ENCODE data around the gene PLD1.
"Not testable (repeated sequence)": the region's sequence is repeated elsewhere in the genome, so short reads cannot be mapped to it uniquely, and the experiment has no call there.

PLD1 gene

DNA sequence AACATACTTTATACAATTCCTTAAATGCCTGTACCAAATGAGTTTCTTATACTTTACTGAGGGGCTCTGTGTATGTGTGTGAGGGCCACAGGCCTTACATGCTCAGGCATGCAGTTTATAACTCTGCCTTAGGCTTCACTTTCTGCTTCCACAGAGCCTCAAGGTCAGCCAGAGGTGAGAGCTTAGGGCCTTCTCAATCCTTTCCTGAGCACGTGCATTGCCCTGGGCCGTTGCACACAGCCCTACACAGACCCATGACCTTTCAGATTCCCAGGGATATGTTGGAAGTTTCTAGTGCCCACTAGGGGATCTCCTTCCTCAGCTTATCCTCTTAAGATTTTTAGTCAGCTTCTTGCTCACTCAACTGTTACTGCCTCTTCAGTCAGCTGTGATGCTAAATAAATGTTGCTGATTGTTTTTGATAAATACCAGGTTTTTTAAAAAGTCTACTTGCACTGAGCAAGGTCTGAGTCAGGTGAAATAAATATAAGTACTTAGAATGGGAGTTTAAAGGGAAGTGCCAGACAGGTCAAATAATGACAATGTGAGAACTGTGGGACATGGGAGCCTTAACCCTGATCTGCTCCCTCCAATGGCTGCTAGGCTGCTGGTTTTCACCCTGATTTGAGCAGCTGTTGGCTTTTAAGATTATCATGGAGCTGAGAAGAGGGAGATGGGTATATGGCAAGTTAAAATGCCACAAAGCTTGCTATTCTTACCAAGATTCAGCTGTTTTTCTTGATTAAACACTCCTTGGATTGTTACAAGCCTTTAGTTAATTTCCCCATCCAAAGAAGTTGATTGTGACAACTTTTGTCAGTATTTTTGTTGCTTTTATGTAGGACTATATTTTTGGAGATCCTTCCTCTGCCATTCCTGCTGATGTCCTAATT lies 169.5 kb downstream of the PLD1 start:
- Histone ChIP-seq H3K9me2 (replicated peaks; ENCODE audit: low read depth, low read length) (no peaks in the 10 kb centered on the region), H3F3A (ENCODE audit: low read depth) (no peaks in the 10 kb centered on the region), H3K9ac (ENCODE audit: low read depth, low read length, poor library complexity, severe bottlenecking) (no peak overlapping the region), H3K27me3 (ENCODE audit: insufficient read depth, low read length, poor library complexity, severe bottlenecking) (no peaks in the 10 kb centered on the region), H3K4me3 (ENCODE audit: low read length, poor library complexity, severe bottlenecking) (no peak overlapping the region), H3K4me1 (ENCODE audit: insufficient read depth, low read length, poor library complexity, severe bottlenecking) (no peaks in the 10 kb centered on the region), H3K36me3 (ENCODE audit: insufficient read depth, low read length) (no peaks in the 10 kb centered on the region), H3K9me3 (ENCODE audit: insufficient read depth, low read depth, low read length) (no peaks in the 10 kb centered on the region), H2AFZ (ENCODE audit: low read length) (peak overlapping the region; percentile 33; the same call in 1 of the 2 replicates), H3K79me2 (ENCODE audit: insufficient read depth, low read length) (no peaks in the 10 kb centered on the region), H4K20me1 (ENCODE audit: insufficient read depth, low read length, poor library complexity, severe bottlenecking) (no peaks in the 10 kb centered on the region), H3K4me2 (ENCODE audit: low read depth, low read length, poor library complexity, severe bottlenecking) (no peak overlapping the region)
- no peak for TF ChIP-seq EZH2phosphoT487 (IDR thresholded peaks at IDR 0.05; ENCODE audit: borderline replicate concordance)
- TF ChIP-seq, protein P1, sequence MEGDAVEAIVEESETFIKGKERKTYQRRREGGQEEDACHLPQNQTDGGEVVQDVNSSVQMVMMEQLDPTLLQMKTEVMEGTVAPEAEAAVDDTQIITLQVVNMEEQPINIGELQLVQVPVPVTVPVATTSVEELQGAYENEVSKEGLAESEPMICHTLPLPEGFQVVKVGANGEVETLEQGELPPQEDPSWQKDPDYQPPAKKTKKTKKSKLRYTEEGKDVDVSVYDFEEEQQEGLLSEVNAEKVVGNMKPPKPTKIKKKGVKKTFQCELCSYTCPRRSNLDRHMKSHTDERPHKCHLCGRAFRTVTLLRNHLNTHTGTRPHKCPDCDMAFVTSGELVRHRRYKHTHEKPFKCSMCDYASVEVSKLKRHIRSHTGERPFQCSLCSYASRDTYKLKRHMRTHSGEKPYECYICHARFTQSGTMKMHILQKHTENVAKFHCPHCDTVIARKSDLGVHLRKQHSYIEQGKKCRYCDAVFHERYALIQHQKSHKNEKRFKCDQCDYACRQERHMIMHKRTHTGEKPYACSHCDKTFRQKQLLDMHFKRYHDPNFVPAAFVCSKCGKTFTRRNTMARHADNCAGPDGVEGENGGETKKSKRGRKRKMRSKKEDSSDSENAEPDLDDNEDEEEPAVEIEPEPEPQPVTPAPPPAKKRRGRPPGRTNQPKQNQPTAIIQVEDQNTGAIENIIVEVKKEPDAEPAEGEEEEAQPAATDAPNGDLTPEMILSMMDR (conservative IDR thresholded peaks at IDR 0.05; ENCODE audit: low read length) = no peak

DNA sequence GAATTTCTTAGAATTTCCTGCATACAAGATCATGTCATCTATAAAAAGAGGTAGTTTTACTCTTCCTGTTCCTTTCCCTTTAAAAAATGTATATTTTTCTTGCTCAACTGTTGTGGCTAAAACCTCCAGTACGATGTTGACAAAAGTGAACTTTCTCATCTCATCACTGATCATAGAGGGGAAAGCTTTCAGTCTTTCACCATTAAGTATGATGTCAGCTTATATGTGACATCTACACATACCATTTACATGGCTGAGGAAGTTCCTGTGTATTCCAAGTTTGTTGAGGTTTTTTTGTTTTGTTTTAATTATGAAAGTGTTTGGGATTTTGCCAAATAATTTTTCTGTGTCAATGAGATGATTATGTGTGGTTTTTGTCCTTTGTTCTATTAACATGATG lies 173.6 kb downstream of the PLD1 start:
- H3K4me2 ChIP-seq (ENCODE audit: low read depth, low read length, poor library complexity, severe bottlenecking) = no peak overlapping the region
- no peaks in the 10 kb centered on the region for H3K4me1 ChIP-seq (ENCODE audit: insufficient read depth, low read length, poor library complexity, severe bottlenecking)
- H3K79me2 ChIP-seq (ENCODE audit: insufficient read depth, low read length) = no peaks in the 10 kb centered on the region
- H3K36me3 ChIP-seq (ENCODE audit: insufficient read depth, low read length) = no peaks in the 10 kb centered on the region
- H3F3A ChIP-seq (ENCODE audit: low read depth) = no peaks in the 10 kb centered on the region
- no peak overlapping the region for H3K9ac ChIP-seq (ENCODE audit: low read depth, low read length, poor library complexity, severe bottlenecking)
- TF ChIP-seq, protein P1 (conservative IDR thresholded peaks at IDR 0.05; ENCODE audit: low read length) = no peak
- TF ChIP-seq EZH2phosphoT487 (IDR thresholded peaks at IDR 0.05; ENCODE audit: borderline replicate concordance) = no peak
- no peak overlapping the region for H3K4me3 ChIP-seq (ENCODE audit: low read length, poor library complexity, severe bottlenecking)
- H3K27me3 ChIP-seq (ENCODE audit: insufficient read depth, low read length, poor library complexity, severe bottlenecking) = no peaks in the 10 kb centered on the region
- H3K9me3 ChIP-seq (ENCODE audit: insufficient read depth, low read depth, low read length) = no peaks in the 10 kb centered on the region
- no peaks in the 10 kb centered on the region for H4K20me1 ChIP-seq (ENCODE audit: insufficient read depth, low read length, poor library complexity, severe bottlenecking)
- no peak overlapping the region for H2AFZ ChIP-seq (ENCODE audit: low read length)
- no peaks in the 10 kb centered on the region for H3K9me2 ChIP-seq (replicated peaks; ENCODE audit: low read depth, low read length)

DNA sequence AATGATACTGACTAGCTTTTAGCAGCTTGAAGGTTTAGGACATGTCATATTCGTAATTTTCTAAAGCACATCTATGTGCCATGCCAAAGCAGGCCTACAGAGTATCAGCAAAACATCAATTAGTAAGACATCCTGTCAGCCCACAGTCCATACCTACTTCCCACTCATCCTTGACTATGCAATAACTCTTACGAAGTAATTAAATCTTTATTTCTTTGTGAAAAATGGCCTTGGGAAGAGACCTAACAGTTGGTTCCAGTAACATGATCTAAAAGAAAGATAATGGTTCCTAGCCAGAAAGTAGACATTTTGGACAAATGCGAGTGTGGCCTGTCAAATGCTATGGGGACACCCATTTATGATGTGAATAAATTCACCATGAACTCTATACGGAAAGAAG lies 177.5 kb downstream of the PLD1 start:
- no peaks in the 10 kb centered on the region for H3K27me3 ChIP-seq (ENCODE audit: insufficient read depth, low read length, poor library complexity, severe bottlenecking)
- H2AFZ ChIP-seq (ENCODE audit: low read length) = no peak overlapping the region
- H3K9me2 ChIP-seq (replicated peaks; ENCODE audit: low read depth, low read length) = no peaks in the 10 kb centered on the region
- no peak overlapping the region for H3K4me3 ChIP-seq (ENCODE audit: low read length, poor library complexity, severe bottlenecking)
- no peak overlapping the region for H3K9ac ChIP-seq (ENCODE audit: low read depth, low read length, poor library complexity, severe bottlenecking)
- no peak overlapping the region for H3K4me2 ChIP-seq (ENCODE audit: low read depth, low read length, poor library complexity, severe bottlenecking)
- no peaks in the 10 kb centered on the region for H4K20me1 ChIP-seq (ENCODE audit: insufficient read depth, low read length, poor library complexity, severe bottlenecking)
- H3K79me2 ChIP-seq (ENCODE audit: insufficient read depth, low read length) = no peaks in the 10 kb centered on the region
- TF ChIP-seq EZH2phosphoT487 (IDR thresholded peaks at IDR 0.05; ENCODE audit: borderline replicate concordance) = no peak
- TF ChIP-seq, protein P1 (conservative IDR thresholded peaks at IDR 0.05; ENCODE audit: low read length) = no peak
- H3K9me3 ChIP-seq (ENCODE audit: insufficient read depth, low read depth, low read length) = no peaks in the 10 kb centered on the region
- no peaks in the 10 kb centered on the region for H3K4me1 ChIP-seq (ENCODE audit: insufficient read depth, low read length, poor library complexity, severe bottlenecking)
- H3F3A ChIP-seq (ENCODE audit: low read depth) = no peaks in the 10 kb centered on the region
- H3K36me3 ChIP-seq (ENCODE audit: insufficient read depth, low read length) = no peaks in the 10 kb centered on the region

DNA sequence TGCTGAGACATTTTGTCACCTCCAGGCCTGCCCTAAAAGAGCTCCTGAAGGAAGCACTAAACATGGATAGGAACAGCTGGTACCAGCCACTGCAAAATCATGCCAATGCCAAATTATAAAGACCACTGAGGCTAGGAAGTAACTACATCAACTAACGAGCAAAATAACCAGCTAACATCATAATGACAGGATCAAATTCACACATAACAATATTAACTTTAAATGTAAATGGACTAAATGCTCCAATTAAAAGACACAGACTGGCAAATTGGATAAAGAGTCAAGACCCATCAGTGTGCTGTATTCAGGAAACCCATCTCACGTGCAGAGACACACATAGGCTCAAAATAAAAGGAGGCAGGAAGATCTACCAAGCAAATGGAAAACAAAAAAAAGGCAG lies 183.5 kb downstream of the PLD1 start:
- not testable (repeated sequence) for H3K4me3 ChIP-seq (ENCODE audit: low read length, poor library complexity, severe bottlenecking)

More for the DNA sequence above, 183.5 kb downstream of the PLD1 start:
- H3K36me3 ChIP-seq (ENCODE audit: insufficient read depth, low read length); H3K4me1 ChIP-seq (ENCODE audit: insufficient read depth, low read length, poor library complexity, severe bottlenecking); H3K9me2 ChIP-seq (replicated peaks; ENCODE audit: low read depth, low read length); H3K4me2 ChIP-seq (ENCODE audit: low read depth, low read length, poor library complexity, severe bottlenecking); H3K9ac ChIP-seq (ENCODE audit: low read depth, low read length, poor library complexity, severe bottlenecking); H4K20me1 ChIP-seq (ENCODE audit: insufficient read depth, low read length, poor library complexity, severe bottlenecking); H2AFZ ChIP-seq (ENCODE audit: low read length); H3K79me2 ChIP-seq (ENCODE audit: insufficient read depth, low read length); H3F3A ChIP-seq (ENCODE audit: low read depth); H3K27me3 ChIP-seq (ENCODE audit: insufficient read depth, low read length, poor library complexity, severe bottlenecking); H3K9me3 ChIP-seq (ENCODE audit: insufficient read depth, low read depth, low read length): not testable (repeated sequence)
